PC-3 (cell line): ENCODE measurements around the gene ISM2. TPM values are rescaled to one million over a fixed set of nuclear protein-coding genes. Genes with fewer than 3 reads are reported as not detected.

ENCODE experiments used
- ATAC-seq: fragments of 200-7000 bp; cut with Tn5 transposase; 2 replicates; pipeline ENCODE4 v1.9.1; 2020; ENCODE audit warnings: mild to moderate bottlenecking, moderate library complexity
- BruUV-seq: library from RNA; stranded (reverse); fragments of 400-500 nt; replicated peaks from 2 replicates; lab custom pipeline; 2021; lab: Mats Ljungman, UMichigan
- CTCF ChIA-PET: fragments of 300-600 bp; sonication (Branson Sonifier 250); formaldehyde crosslinking; loops from one replicate; lab custom pipeline; 2022; ENCODE audit warnings: antibody characterized with exemption; lab: Charles Lee
- POLR2A ChIA-PET: fragments of 300-600 bp; sonication (Branson Sonifier 250); formaldehyde crosslinking; loops from one replicate; lab custom pipeline; 2022; ENCODE audit warnings: antibody characterized with exemption; ENCODE audit not compliant: unreplicated experiment; lab: Charles Lee
- DNase-seq: peaks from one replicate; pipeline ENCODE4 v3.0.0-alpha.2; 2015
- H2AFZ ChIP-seq: fragments of 300-600 bp; sonication (generic); 2 replicates; pipeline ENCODE4 v1.6.0; 2016; ENCODE audit warnings: antibody characterized with exemption, low read length
- H3F3A ChIP-seq: fragments of 300-600 bp; sonication (generic); one replicate; pipeline ENCODE4 v1.6.0; 2017; ENCODE audit warnings: antibody characterized with exemption, low read length, control low read depth, mild to moderate bottlenecking; ENCODE audit not compliant: unreplicated experiment
- H3K27ac ChIP-seq: fragments of 300-600 bp; sonication (generic); 2 replicates; pipeline ENCODE4 v1.5.1; 2016; ENCODE audit warnings: mild to moderate bottlenecking, low read length
- H3K27me3 ChIP-seq: fragments of 300-600 bp; sonication (generic); 2 replicates; pipeline ENCODE4 v1.6.1; 2016; ENCODE audit warnings: low read length, mixed read lengths
- H3K36me3 ChIP-seq: fragments of 300-600 bp; sonication (generic); 2 replicates; pipeline ENCODE4 v1.6.1; 2016; ENCODE audit warnings: low read depth, mixed run types, low read length, mixed read lengths
- H3K4me1 ChIP-seq: fragments of 300-600 bp; sonication (generic); 2 replicates; pipeline ENCODE4 v1.5.1; 2016; ENCODE audit warnings: low read length; ENCODE audit not compliant: insufficient read depth
- H3K4me2 ChIP-seq: fragments of 300-600 bp; sonication (generic); 2 replicates; pipeline ENCODE4 v1.6.0; 2016; ENCODE audit warnings: low read length
- H3K4me3 ChIP-seq: fragments of 300-600 bp; sonication (generic); 2 replicates; pipeline ENCODE4 v1.5.1; 2016; ENCODE audit warnings: mild to moderate bottlenecking, low read length, mixed read lengths
- H3K79me2 ChIP-seq: fragments of 300-600 bp; sonication (generic); 2 replicates; pipeline ENCODE4 v1.6.1; 2017; ENCODE audit warnings: low read length, mixed read lengths
- H3K9ac ChIP-seq: fragments of 300-600 bp; sonication (generic); 2 replicates; pipeline ENCODE4 v1.6.0; 2016; ENCODE audit warnings: mild to moderate bottlenecking, low read length
- H3K9me2 ChIP-seq: fragments of 300-600 bp; sonication (generic); replicated peaks from 2 replicates; pipeline ENCODE4 v1.6.1; 2016; ENCODE audit warnings: mixed run types, low read length, mixed read lengths
- H3K9me3 ChIP-seq: fragments of 300-600 bp; sonication (generic); 2 replicates; pipeline ENCODE4 v1.6.1; 2016; ENCODE audit warnings: low read length, mixed read lengths
- H4K20me1 ChIP-seq: fragments of 300-600 bp; sonication (generic); 2 replicates; pipeline ENCODE4 v1.6.1; 2016; ENCODE audit warnings: low read length, mixed read lengths
- EZH2 ChIP-seq: fragments of 300-600 bp; sonication (generic); IDR thresholded peaks from one replicate; pipeline ENCODE4 v1.6.1; 2017; ENCODE audit warnings: antibody characterized with exemption, mild to moderate bottlenecking, low read length; ENCODE audit not compliant: unreplicated experiment
- EZH2phosphoT487 ChIP-seq: fragments of 300-600 bp; sonication (generic); IDR thresholded peaks from 2 replicates; pipeline ENCODE4 v1.6.1; 2018; ENCODE audit warnings: mild to moderate bottlenecking, antibody characterized with exemption, low read length, borderline replicate concordance
- intact Hi-C: fragments of 100-400 bp; cut with micrococcal nuclease; formaldehyde crosslinking; loops from 2 replicates; pipeline ENCODE4 v1.9.0; 2023
- total RNA-seq: library from RNA; depleted of rRNA; stranded (reverse); fragments of >200 nt; gene quantifications from 2 replicates; pipeline ENCODE4 v1.2.3, GENCODE V29; 2014
- TF ChIP-seq, protein P1 (sequence below): fragments of 300-600 bp; sonication (generic); conservative IDR thresholded peaks from 2 replicates; pipeline ENCODE4 v1.5.1; 2017; ENCODE audit warnings: antibody characterized with exemption, low read depth, mild to moderate bottlenecking, low read length

ISM2 gene
- total RNA-seq, 1 experiment from 2014 or later, result 0.95 TPM

DNA sequence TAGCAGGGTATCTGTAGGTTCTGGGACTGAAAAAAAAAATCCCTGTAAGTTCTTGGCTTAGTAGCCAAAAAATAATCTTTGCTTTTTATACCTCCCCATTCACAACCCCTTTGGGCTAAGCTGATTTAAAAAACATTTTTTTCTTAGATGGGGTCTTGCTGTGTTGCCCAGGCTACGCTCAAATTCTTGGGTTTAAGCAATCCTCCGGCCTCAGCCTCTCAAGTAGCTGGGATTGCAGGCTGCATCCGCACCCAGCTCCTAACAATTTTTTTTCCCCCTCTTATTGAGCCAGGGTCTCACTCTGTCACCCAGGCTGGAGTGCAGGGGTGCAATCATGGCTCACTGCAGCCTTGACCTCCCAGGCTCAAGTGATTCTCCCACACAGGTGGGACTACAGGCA is 9.1 kb upstream of the ISM2 start:
- ChIA-PET POLR2A (no interaction called here), CTCF (no interaction called here)
- TF ChIP-seq EZH2phosphoT487 (no peak), EZH2 (no peak)
- TF ChIP-seq, protein P1, sequence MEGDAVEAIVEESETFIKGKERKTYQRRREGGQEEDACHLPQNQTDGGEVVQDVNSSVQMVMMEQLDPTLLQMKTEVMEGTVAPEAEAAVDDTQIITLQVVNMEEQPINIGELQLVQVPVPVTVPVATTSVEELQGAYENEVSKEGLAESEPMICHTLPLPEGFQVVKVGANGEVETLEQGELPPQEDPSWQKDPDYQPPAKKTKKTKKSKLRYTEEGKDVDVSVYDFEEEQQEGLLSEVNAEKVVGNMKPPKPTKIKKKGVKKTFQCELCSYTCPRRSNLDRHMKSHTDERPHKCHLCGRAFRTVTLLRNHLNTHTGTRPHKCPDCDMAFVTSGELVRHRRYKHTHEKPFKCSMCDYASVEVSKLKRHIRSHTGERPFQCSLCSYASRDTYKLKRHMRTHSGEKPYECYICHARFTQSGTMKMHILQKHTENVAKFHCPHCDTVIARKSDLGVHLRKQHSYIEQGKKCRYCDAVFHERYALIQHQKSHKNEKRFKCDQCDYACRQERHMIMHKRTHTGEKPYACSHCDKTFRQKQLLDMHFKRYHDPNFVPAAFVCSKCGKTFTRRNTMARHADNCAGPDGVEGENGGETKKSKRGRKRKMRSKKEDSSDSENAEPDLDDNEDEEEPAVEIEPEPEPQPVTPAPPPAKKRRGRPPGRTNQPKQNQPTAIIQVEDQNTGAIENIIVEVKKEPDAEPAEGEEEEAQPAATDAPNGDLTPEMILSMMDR, result no peak
- no peaks in the 10 kb centered on the region for H3K9me2 ChIP-seq
- intact Hi-C loops, result no loop called here
- no peaks in the 10 kb centered on the region for H3K9me3 ChIP-seq
- H2AFZ ChIP-seq, result no peak overlapping the region
- H3K9ac ChIP-seq, result no peak overlapping the region
- BruUV-seq, result no TSS peak
- H3K4me2 ChIP-seq, result no peak overlapping the region
- H3K4me3 ChIP-seq, result no peak overlapping the region
- H4K20me1 ChIP-seq, result no peaks in the 10 kb centered on the region
- ATAC-seq (no peak), DNase-seq (no peak)
- H3K27ac ChIP-seq, result no peak overlapping the region
- no peaks in the 10 kb centered on the region for H3F3A ChIP-seq
- no peaks in the 10 kb centered on the region for H3K79me2 ChIP-seq
- H3K27me3 ChIP-seq, result no peaks in the 10 kb centered on the region
- peaks cover 18% of the 10 kb centered on the region for H3K4me1 ChIP-seq
- peaks cover 9% of the 10 kb centered on the region; the same call in 1 of the 2 replicates for H3K36me3 ChIP-seq

DNA sequence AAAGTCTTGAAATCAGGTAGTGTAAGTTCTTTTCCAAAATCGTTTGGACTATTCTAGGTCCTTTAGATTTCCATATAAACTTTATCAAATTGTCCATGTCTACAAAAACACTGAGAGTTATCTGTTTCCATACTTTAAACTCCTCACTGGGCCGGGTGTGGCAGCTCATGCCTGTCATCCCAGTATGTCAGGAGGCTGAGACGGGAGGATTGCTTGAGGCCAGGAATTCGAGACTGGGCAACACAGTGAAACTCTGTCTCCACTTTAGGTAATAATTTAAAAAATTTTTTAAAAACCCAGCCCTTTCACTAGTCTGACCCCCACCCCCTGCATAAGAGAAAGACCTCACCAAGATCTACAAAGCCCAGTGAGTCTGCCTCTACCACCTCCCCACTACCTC is 6.4 kb upstream of the ISM2 start:
- no peak overlapping the region for H2AFZ ChIP-seq
- no peaks in the 10 kb centered on the region for H3F3A ChIP-seq
- no peak overlapping the region for H3K9ac ChIP-seq
- ChIA-PET CTCF (no interaction called here), POLR2A (no interaction called here)
- peaks cover 18% of the 10 kb centered on the region for H3K4me1 ChIP-seq
- TF ChIP-seq EZH2 (no peak), EZH2phosphoT487 (no peak)
- TF ChIP-seq, protein P1, result no peak
- H4K20me1 ChIP-seq, result no peaks in the 10 kb centered on the region
- H3K4me2 ChIP-seq, result no peak overlapping the region
- BruUV-seq, result no TSS peak
- ATAC-seq (no peak), DNase-seq (no peak)
- H3K9me3 ChIP-seq, result no peaks in the 10 kb centered on the region
- no peak overlapping the region for H3K4me3 ChIP-seq
- no peaks in the 10 kb centered on the region for H3K9me2 ChIP-seq
- H3K27me3 ChIP-seq, result no peaks in the 10 kb centered on the region
- intact Hi-C loops, result no loop called here
- no peak overlapping the region for H3K27ac ChIP-seq
- H3K36me3 ChIP-seq, result no peaks in the 10 kb centered on the region; the same call in 1 of the 2 replicates
- no peaks in the 10 kb centered on the region for H3K79me2 ChIP-seq

DNA sequence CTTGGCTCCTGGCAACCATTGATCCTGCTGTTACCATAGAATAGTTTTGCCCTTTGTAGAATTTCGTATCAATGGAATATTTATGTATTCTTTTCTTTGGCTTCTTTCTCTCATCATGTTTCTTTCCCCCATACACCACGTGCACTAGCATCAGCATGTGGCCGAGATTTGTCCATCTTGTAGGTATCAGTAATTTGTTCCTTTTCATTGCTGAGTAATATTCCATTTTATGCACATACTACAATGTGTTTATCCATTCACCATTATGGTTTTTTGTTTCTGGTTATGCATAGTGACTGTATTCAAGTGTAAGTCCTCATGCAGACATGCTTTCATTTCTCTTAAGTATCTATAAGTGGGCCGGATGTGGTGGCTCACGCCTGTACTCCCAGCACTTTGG is 4.5 kb upstream of the ISM2 start:
- Histone ChIP-seq H3K36me3 (no peaks in the 10 kb centered on the region; the same call in 1 of the 2 replicates), H3K27me3 (peaks cover 11% of the 10 kb centered on the region), H3K9me2 (no peaks in the 10 kb centered on the region), H3K4me3 (no peak overlapping the region), H3K27ac (no peak overlapping the region), H3K9ac (no peak overlapping the region), H3K4me1 (peaks cover 4% of the 10 kb centered on the region), H3F3A (no peaks in the 10 kb centered on the region), H3K9me3 (no peaks in the 10 kb centered on the region), H2AFZ (no peak overlapping the region), H3K79me2 (no peaks in the 10 kb centered on the region), H3K4me2 (no peak overlapping the region), H4K20me1 (no peaks in the 10 kb centered on the region)
- intact Hi-C loops, result no loop called here
- BruUV-seq, result no TSS peak
- ATAC-seq (no peak), DNase-seq (no peak)
- TF ChIP-seq, protein P1, result no peak
- no peak for TF ChIP-seq EZH2
- TF ChIP-seq EZH2phosphoT487, result no peak
- ChIA-PET POLR2A (no interaction called here), CTCF (no interaction called here)
